GM10266 (cell line): ENCODE results near the gene GPR31.

Experiments
- DNase-seq: peaks from one replicate; pipeline ENCODE4 v3.0.0; 2012; ENCODE audit errors: extremely low spot score
- CTCF ChIP-seq: IDR thresholded peaks from 2 replicates; pipeline ENCODE4 v1.5.1; 2012; ENCODE audit warnings: mild to moderate bottlenecking, low read depth; ENCODE audit not compliant: control insufficient read depth, insufficient read depth; ENCODE audit errors: missing control alignments

Gene GPR31

GRCh38 chr6:167134448-167135328 lies 23.1 kb downstream of the GPR31 start:
- TF ChIP-seq CTCF = no peak
- no peak for DNase-seq

DNA sequence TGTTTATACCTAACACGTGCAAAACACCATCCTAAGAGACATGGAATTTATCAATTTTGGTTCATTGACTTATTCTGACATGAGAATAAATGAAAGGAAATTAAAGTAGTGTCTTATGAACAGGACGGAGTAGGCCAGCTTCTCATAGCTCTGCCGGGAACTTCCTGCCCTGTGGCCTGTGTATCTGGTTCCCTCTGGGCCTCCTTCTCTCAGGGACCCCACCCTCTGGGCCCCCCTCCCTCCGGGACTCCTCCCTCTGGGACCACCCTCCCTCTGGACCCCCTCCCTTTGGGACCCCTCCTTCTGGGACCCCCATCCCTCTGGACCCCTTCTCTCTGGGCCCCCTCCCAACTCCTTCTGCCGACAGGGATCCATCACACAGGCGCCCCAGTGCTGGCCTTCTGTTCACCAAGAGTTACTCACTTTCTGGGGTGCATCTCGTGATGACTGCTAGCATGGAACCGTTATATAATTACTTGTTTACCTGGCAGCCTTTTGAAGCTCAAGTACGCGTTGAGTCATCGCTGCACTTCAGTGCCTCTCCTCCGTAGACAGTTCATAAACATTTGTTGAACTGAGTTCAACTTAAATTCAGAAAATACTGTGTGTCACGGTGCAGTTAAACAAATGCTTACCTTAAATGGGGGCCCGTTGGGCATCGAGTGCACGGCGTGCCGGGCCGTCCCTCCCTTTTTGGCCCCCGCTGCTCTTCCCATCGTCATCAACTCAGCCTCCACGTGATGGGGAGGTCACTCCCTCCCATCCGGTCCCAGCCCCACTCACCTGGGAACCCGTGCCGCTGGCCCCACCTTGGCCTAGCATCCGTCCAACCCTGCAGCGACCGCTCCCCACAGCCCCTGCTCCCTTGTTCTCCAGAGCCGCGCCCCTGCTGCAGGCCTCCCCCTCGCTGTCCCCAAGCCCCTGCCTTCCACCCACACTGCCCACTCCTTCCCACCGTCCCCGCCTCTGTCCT lies 26.8 kb downstream of the GPR31 start:
- no peak for TF ChIP-seq CTCF
- no peak for DNase-seq

GRCh38 chr6:167130008-167130677 lies 27.6 kb downstream of the GPR31 start:
- DNase-seq = no peak
- no peak for TF ChIP-seq CTCF

GRCh38 chr6:167129562-167129961 lies 28.2 kb downstream of the GPR31 start:
- DNase-seq = no peak
- no peak for TF ChIP-seq CTCF

GRCh38 chr6:167129159-167129558 lies 28.6 kb downstream of the GPR31 start:
- TF ChIP-seq CTCF = no peak

GRCh38 chr6:167127785-167128531 lies 29.8 kb downstream of the GPR31 start:
- DNase-seq = no peak
- TF ChIP-seq CTCF = no peak

More at GRCh38 chr6:167129159-167129558, 28.6 kb downstream of the GPR31 start:
- no peak for DNase-seq
